ENCODE measurements around the gene INPP4B. TPM values are rescaled to one million over a fixed set of nuclear protein-coding genes. Genes with fewer than 3 reads are reported as not detected.
"Not testable (repeated sequence)": the region's sequence is repeated elsewhere in the genome, so short reads cannot be mapped to it uniquely, and the experiment has no call there.

INPP4B gene
- total RNA-seq, 1 experiment from 2014 or later = 3.4 TPM

- Histone ChIP-seq H3K36me3 (no peaks in the 10 kb centered on the region), H3K4me3 (no peak overlapping the region), H3K27ac (no peak overlapping the region)
Observed at GRCh38 chr4:142663828-142664227, 182.3 kb downstream of the INPP4B start.

GRCh38 chr4:142660728-142661127, 185.4 kb downstream of the INPP4B start:
- Histone ChIP-seq H3K9me3 (replicated peaks) (peaks cover 9% of the 10 kb centered on the region), H3K4me1 (replicated peaks) (no peaks in the 10 kb centered on the region), H3K27ac (no peak overlapping the region), H3K36me3 (no peaks in the 10 kb centered on the region), H3K4me3 (no peak overlapping the region), H3K27me3 (replicated peaks) (no peaks in the 10 kb centered on the region)
- no peak for DNase-seq (ENCODE audit: low read depth in 1 of 2, low spot score in 2 of 2)

More at GRCh38 chr4:142663828-142664227, 182.3 kb downstream of the INPP4B start:
- no peak for DNase-seq (ENCODE audit: low read depth in 1 of 2, low spot score in 2 of 2)
- H3K9me3 ChIP-seq (replicated peaks) = no peaks in the 10 kb centered on the region; the same call in 1 of the 2 replicates
- no peaks in the 10 kb centered on the region for H3K27me3 ChIP-seq (replicated peaks)
- H3K4me1 ChIP-seq (replicated peaks) = no peaks in the 10 kb centered on the region

GRCh38 chr4:142656178-142656577, 189.9 kb downstream of the INPP4B start:
- H3K4me1 ChIP-seq (replicated peaks) = no peaks in the 10 kb centered on the region

GRCh38 chr4:142648378-142648777, 197.7 kb downstream of the INPP4B start:
- Histone ChIP-seq H3K4me1 (replicated peaks) (no peaks in the 10 kb centered on the region), H3K27me3 (replicated peaks) (no peaks in the 10 kb centered on the region), H3K4me3 (no peak overlapping the region), H3K27ac (no peak overlapping the region), H3K9me3 (replicated peaks) (no peaks in the 10 kb centered on the region; the same call in 1 of the 2 replicates), H3K36me3 (no peaks in the 10 kb centered on the region)
- no peak for DNase-seq (ENCODE audit: low read depth in 1 of 2, low spot score in 2 of 2)

More at GRCh38 chr4:142656178-142656577, 189.9 kb downstream of the INPP4B start:
- Histone ChIP-seq H3K36me3 (no peaks in the 10 kb centered on the region), H3K4me3 (no peak overlapping the region), H3K27ac (no peak overlapping the region), H3K9me3 (replicated peaks) (peaks cover 15% of the 10 kb centered on the region), H3K27me3 (replicated peaks) (no peaks in the 10 kb centered on the region)
- DNase-seq (ENCODE audit: low read depth in 1 of 2, low spot score in 2 of 2) = no peak

- Histone ChIP-seq H3K36me3 (no peaks in the 10 kb centered on the region), H3K27ac (no peak overlapping the region), H3K4me1 (replicated peaks) (no peaks in the 10 kb centered on the region), H3K27me3 (replicated peaks) (no peaks in the 10 kb centered on the region), H3K4me3 (no peak overlapping the region), H3K9me3 (replicated peaks) (no peaks in the 10 kb centered on the region; the same call in 1 of the 2 replicates)
- no peak for DNase-seq (ENCODE audit: low read depth in 1 of 2, low spot score in 2 of 2)
Observed at GRCh38 chr4:142645475-142646108, 200.5 kb downstream of the INPP4B start.

- not testable (repeated sequence) for H3K27me3 ChIP-seq (replicated peaks); H3K36me3 ChIP-seq; H3K9me3 ChIP-seq (replicated peaks); DNase-seq (ENCODE audit: low read depth in 1 of 2, low spot score in 2 of 2); H3K4me3 ChIP-seq; H3K4me1 ChIP-seq (replicated peaks); H3K27ac ChIP-seq
Observed at GRCh38 chr4:142644628-142645027, 201.5 kb downstream of the INPP4B start.

- DNase-seq (ENCODE audit: low read depth in 1 of 2, low spot score in 2 of 2) = no peak
- no peak overlapping the region for H3K27ac ChIP-seq
- no peaks in the 10 kb centered on the region for H3K36me3 ChIP-seq
- H3K9me3 ChIP-seq (replicated peaks) = no peaks in the 10 kb centered on the region
- H3K4me3 ChIP-seq = no peak overlapping the region
- H3K4me1 ChIP-seq (replicated peaks) = no peaks in the 10 kb centered on the region
- H3K27me3 ChIP-seq (replicated peaks) = no peaks in the 10 kb centered on the region
Observed at GRCh38 chr4:142637614-142638013, 208.5 kb downstream of the INPP4B start.

GRCh38 chr4:142631836-142632235, 214.3 kb downstream of the INPP4B start:
- Histone ChIP-seq H3K4me1 (replicated peaks) (no peaks in the 10 kb centered on the region), H3K27ac (no peak overlapping the region), H3K36me3 (no peaks in the 10 kb centered on the region), H3K27me3 (replicated peaks) (no peaks in the 10 kb centered on the region), H3K9me3 (replicated peaks) (no peaks in the 10 kb centered on the region; the same call in 1 of the 2 replicates), H3K4me3 (no peak overlapping the region)
- no peak for DNase-seq (ENCODE audit: low read depth in 1 of 2, low spot score in 2 of 2)

- Histone ChIP-seq H3K9me3 (replicated peaks) (no peaks in the 10 kb centered on the region; the same call in 1 of the 2 replicates), H3K36me3 (no peaks in the 10 kb centered on the region), H3K27me3 (replicated peaks) (no peaks in the 10 kb centered on the region), H3K27ac (peak overlapping the region; percentile 49), H3K4me1 (replicated peaks) (peaks cover 5% of the 10 kb centered on the region; the same call in 1 of the 2 replicates), H3K4me3 (no peak overlapping the region)
- DNase-seq (ENCODE audit: low read depth in 1 of 2, low spot score in 2 of 2) = peak in 1 of 2 experiments; percentile 20
Observed at GRCh38 chr4:142615324-142615665, 230.8 kb downstream of the INPP4B start.

- peaks cover 5% of the 10 kb centered on the region; the same call in 1 of the 2 replicates for H3K4me1 ChIP-seq (replicated peaks)
- H3K36me3 ChIP-seq = no peaks in the 10 kb centered on the region
- H3K9me3 ChIP-seq (replicated peaks) = no peaks in the 10 kb centered on the region; the same call in 1 of the 2 replicates
- DNase-seq (ENCODE audit: low read depth in 1 of 2, low spot score in 2 of 2) = peak in 1 of 2 experiments; percentile 23
- H3K27me3 ChIP-seq (replicated peaks) = no peaks in the 10 kb centered on the region
- no peak overlapping the region for H3K4me3 ChIP-seq
- peak overlapping the region; percentile 49 for H3K27ac ChIP-seq
Observed at GRCh38 chr4:142614621-142615323, 231.3 kb downstream of the INPP4B start.

- Histone ChIP-seq H3K9me3 (replicated peaks) (no peaks in the 10 kb centered on the region; the same call in 1 of the 2 replicates), H3K4me1 (replicated peaks) (no peaks in the 10 kb centered on the region), H3K4me3 (no peak overlapping the region), H3K27me3 (replicated peaks) (no peaks in the 10 kb centered on the region), H3K27ac (no peak overlapping the region), H3K36me3 (no peaks in the 10 kb centered on the region)
- DNase-seq (ENCODE audit: low read depth in 1 of 2, low spot score in 2 of 2) = no peak
Observed at GRCh38 chr4:142607976-142608375, 238.1 kb downstream of the INPP4B start.

GRCh38 chr4:142600952-142601351, 245.1 kb downstream of the INPP4B start:
- H3K27ac ChIP-seq = no peak overlapping the region
- DNase-seq (ENCODE audit: low read depth in 1 of 2, low spot score in 2 of 2) = no peak
- no peak overlapping the region for H3K4me3 ChIP-seq
- 0 out of 2 replicates have a peak, but pooled peaks cover 2% of the 10 kb centered on the region for H3K9me3 ChIP-seq (replicated peaks)
- no peaks in the 10 kb centered on the region for H3K36me3 ChIP-seq
- H3K27me3 ChIP-seq (replicated peaks) = no peaks in the 10 kb centered on the region
- no peaks in the 10 kb centered on the region for H3K4me1 ChIP-seq (replicated peaks)

GRCh38 chr4:142598132-142598531, 248.0 kb downstream of the INPP4B start:
- H3K36me3 ChIP-seq = no peaks in the 10 kb centered on the region
- 0 out of 2 replicates have a peak, but pooled peaks cover 2% of the 10 kb centered on the region for H3K9me3 ChIP-seq (replicated peaks)
- DNase-seq (ENCODE audit: low read depth in 1 of 2, low spot score in 2 of 2) = no peak
- no peak overlapping the region for H3K4me3 ChIP-seq
- no peaks in the 10 kb centered on the region for H3K4me1 ChIP-seq (replicated peaks)
- H3K27ac ChIP-seq = no peak overlapping the region
- no peaks in the 10 kb centered on the region for H3K27me3 ChIP-seq (replicated peaks)

GRCh38 chr4:142596595-142596994, 249.5 kb downstream of the INPP4B start:
- H3K27ac ChIP-seq = no peak overlapping the region
- H3K27me3 ChIP-seq (replicated peaks) = no peaks in the 10 kb centered on the region
- no peaks in the 10 kb centered on the region for H3K4me1 ChIP-seq (replicated peaks)
- DNase-seq (ENCODE audit: low read depth in 1 of 2, low spot score in 2 of 2) = no peak
- no peak overlapping the region for H3K4me3 ChIP-seq
- no peaks in the 10 kb centered on the region for H3K36me3 ChIP-seq
- H3K9me3 ChIP-seq (replicated peaks) = no peaks in the 10 kb centered on the region

All from SJSA1 (cell line).